Thymus (tissue), 11 donors: Measurements from ENCODE around the gene PHC1. TPM values are rescaled to one million over a fixed set of nuclear protein-coding genes. Genes with fewer than 3 reads are reported as not detected.

Source experiments
- DNase-seq, 9 donors: peaks; one replicate each; pipeline ENCODE4 v3.0.0-alpha.2; 2013; ENCODE audit warnings: low spot score in 9 of 9, low read depth in 6 of 9, missing footprints in 1 of 9
- H3K27ac ChIP-seq, 2 donors: one replicate each; pipeline ENCODE4 v1.5.1; 2013; ENCODE audit warnings: control low read depth in 1 of 2, low read depth in 1 of 2, low read length in 1 of 2, mild to moderate bottlenecking in 1 of 2, moderate library complexity in 1 of 2
- H3K27me3 ChIP-seq, 2 donors: one replicate each; pipeline ENCODE4 v1.5.1; 2013; ENCODE audit warnings: low read length in 1 of 2; ENCODE audit not compliant: control insufficient read depth in 2 of 2, insufficient read depth in 1 of 2
- H3K36me3 ChIP-seq, 2 donors: one replicate each; pipeline ENCODE4 v1.5.1; 2013; ENCODE audit warnings: low read length in 1 of 2, mild to moderate bottlenecking in 1 of 2, moderate library complexity in 1 of 2; ENCODE audit not compliant: control insufficient read depth in 2 of 2, insufficient read depth in 2 of 2
- H3K4me1 ChIP-seq, 2 donors: one replicate each; pipeline ENCODE4 v1.5.1; 2013; ENCODE audit warnings: low read length in 2 of 2; ENCODE audit not compliant: control insufficient read depth in 2 of 2, insufficient read depth in 2 of 2
- H3K4me3 ChIP-seq, 2 donors: one replicate each; pipeline ENCODE4 v1.5.1; 2013; ENCODE audit warnings: low read length in 2 of 2, control low read depth in 1 of 2, mild to moderate bottlenecking in 1 of 2
- H3K9me3 ChIP-seq, 2 donors: one replicate each; pipeline ENCODE4 v1.5.1; 2013; ENCODE audit warnings: low read length in 1 of 2, mild to moderate bottlenecking in 1 of 2; ENCODE audit not compliant: control insufficient read depth in 2 of 2, insufficient read depth in 1 of 2
- WGBS: extraction: QIAGEN DNeasy Blood & Tissue Kit; methylation state at CpG from one replicate; pipeline ENCODE4 v1.1.7; 2013; 5-methylcytosine and 5-hydroxymethylcytosine counted together
- polyA plus RNA-seq: library from polyadenylated mRNA; stranded (reverse); fragments of 200-250 nt; gene quantifications from one replicate; pipeline ENCODE4 v1.2.3, GENCODE V29; 2013
- total RNA-seq: library from RNA; stranded (reverse); fragments of 120-200 nt; gene quantifications from one replicate; pipeline ENCODE4 v1.2.4, GENCODE V29; 2013
- donor health status: healthy.

Gene PHC1
- total and polyA plus RNA-seq, 2 donors, result 21.4 to 73.2 TPM

GRCh38 chr12:8968761-8969160 is 54.5 kb downstream of the PHC1 start:
- H3K36me3 ChIP-seq, result no peaks in the 10 kb centered on the region
- peaks cover 1 to 14% of the 10 kb centered on the region in 2 donors for H3K9me3 ChIP-seq
- no peaks in the 10 kb centered on the region for H3K27me3 ChIP-seq
- H3K27ac ChIP-seq, result no peak overlapping the region
- no peak for DNase-seq
- no peak overlapping the region for H3K4me3 ChIP-seq
- no peaks in the 10 kb centered on the region for H3K4me1 ChIP-seq

- WGBS, result 84% methylated on average over 2 of the region's 2 CpGs
- peaks cover 1 to 14% of the 10 kb centered on the region in 2 donors for H3K9me3 ChIP-seq
- H3K4me3 ChIP-seq, result no peak overlapping the region
- H3K4me1 ChIP-seq, result no peaks in the 10 kb centered on the region
- no peak for DNase-seq
- H3K36me3 ChIP-seq, result no peaks in the 10 kb centered on the region
- H3K27me3 ChIP-seq, result no peaks in the 10 kb centered on the region
- H3K27ac ChIP-seq, result no peak overlapping the region
These were observed 55.6 kb downstream of the PHC1 start for GRCh38 chr12:8969861-8970411.

- Histone ChIP-seq H3K4me3 (no peak overlapping the region), H3K27ac (no peak overlapping the region), H3K36me3 (no peaks in the 10 kb centered on the region), H3K27me3 (no peaks in the 10 kb centered on the region), H3K4me1 (no peaks in the 10 kb centered on the region), H3K9me3 (peaks cover 1 to 14% of the 10 kb centered on the region in 2 donors)
- 96% methylated on average over 1 of the region's 1 CpG for WGBS
- DNase-seq, result no peak
These were observed 56.1 kb downstream of the PHC1 start for GRCh38 chr12:8970432-8970831.

GRCh38 chr12:8980137-8980536 is 65.8 kb downstream of the PHC1 start:
- Histone ChIP-seq H3K36me3 (no peaks in the 10 kb centered on the region), H3K9me3 (peaks cover 0 to 6% of the 10 kb centered on the region in 2 donors), H3K4me3 (no peak overlapping the region), H3K4me1 (no peaks in the 10 kb centered on the region), H3K27ac (no peak overlapping the region), H3K27me3 (no peaks in the 10 kb centered on the region)
- WGBS, result 98% methylated on average over 3 of the region's 3 CpGs
- no peak for DNase-seq

DNA sequence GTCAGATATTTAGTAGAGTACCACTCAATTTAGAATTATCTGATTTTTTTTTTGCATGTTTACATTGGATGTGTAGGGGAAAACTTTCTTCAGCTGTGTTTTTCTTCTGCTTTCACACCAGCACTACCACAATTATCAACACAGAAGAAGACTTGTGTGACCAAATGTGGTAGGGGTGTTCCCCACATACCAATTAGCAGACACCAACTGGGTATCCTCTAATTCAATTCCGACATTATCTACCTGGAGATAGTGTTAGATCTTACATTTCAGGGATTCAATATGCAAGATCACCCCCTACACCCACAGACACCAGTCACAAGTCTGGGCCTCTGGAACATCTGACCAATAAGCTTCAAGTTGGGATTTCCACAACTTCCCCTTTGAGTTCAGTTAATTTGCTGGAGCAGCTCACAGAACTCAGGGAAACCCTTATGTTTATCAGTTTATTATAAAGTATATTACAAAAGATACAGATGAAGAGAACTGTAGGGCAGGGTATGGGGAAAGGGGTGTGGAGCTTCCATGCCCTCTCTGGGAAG is 71.0 kb downstream of the PHC1 start:
- H3K9me3 ChIP-seq, result peaks cover 0 to 5% of the 10 kb centered on the region in 2 donors
- no peak for DNase-seq
- WGBS, result 98% methylated on average over 1 of the region's 1 CpG
- no peak overlapping the region for H3K27ac ChIP-seq
- no peaks in the 10 kb centered on the region for H3K4me1 ChIP-seq
- H3K27me3 ChIP-seq, result no peaks in the 10 kb centered on the region
- H3K36me3 ChIP-seq, result no peaks in the 10 kb centered on the region
- H3K4me3 ChIP-seq, result no peak overlapping the region

DNA sequence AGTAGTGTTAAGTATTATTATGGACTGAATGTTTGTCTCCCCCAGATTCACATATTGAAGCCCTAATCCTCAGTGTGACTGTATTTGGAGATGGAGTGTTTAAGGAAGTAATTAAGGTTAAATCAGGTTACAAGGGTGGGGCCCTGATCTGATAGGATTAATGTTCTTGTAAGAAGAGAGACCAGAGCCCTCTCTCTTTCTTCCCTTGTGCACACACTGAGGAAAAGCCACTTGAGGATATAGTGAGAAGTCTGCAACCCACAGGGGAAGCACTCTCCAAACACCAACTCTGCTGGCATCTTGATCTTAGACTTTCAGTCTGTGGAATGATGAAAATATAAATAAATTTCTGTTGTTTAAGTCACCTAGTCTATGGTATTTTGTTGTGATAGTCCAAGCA is 72.9 kb downstream of the PHC1 start:
- Histone ChIP-seq H3K36me3 (no peaks in the 10 kb centered on the region), H3K9me3 (no peaks in the 10 kb centered on the region), H3K27me3 (no peaks in the 10 kb centered on the region), H3K4me3 (no peak overlapping the region), H3K27ac (no peak overlapping the region), H3K4me1 (peaks cover 3 to 5% of the 10 kb centered on the region in 2 donors)
- DNase-seq, result no peak

- no peaks in the 10 kb centered on the region for H3K27me3 ChIP-seq
- H3K27ac ChIP-seq, result no peak overlapping the region
- no peak for DNase-seq
- peaks cover 5 to 8% of the 10 kb centered on the region in 2 donors for H3K4me1 ChIP-seq
- H3K36me3 ChIP-seq, result no peaks in the 10 kb centered on the region
- 96% methylated on average over 1 of the region's 1 CpG for WGBS
- H3K4me3 ChIP-seq, result no peak overlapping the region
- no peaks in the 10 kb centered on the region for H3K9me3 ChIP-seq
These were observed 73.4 kb downstream of the PHC1 start for GRCh38 chr12:8987685-8988084.

DNA sequence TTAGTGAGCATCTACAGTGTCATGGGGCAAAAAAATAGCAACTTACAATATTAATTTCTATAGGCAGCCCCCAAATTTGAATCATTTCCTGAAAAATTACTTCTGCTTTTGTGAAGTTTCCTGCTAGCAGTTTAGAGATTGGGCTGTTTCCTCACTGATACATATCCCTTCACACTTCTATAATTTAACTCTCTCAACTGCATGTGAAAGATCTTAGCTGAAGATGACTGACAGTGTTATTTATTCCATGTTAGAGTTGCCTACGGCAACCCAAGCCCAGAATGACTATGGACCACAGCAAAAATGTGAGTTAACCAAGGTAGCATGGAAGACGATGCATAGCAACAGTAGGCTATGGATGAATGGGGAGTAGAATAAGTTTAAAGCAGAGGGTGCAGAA is 75.1 kb downstream of the PHC1 start, which contains the start of gene KLRG1:
KLRG1 (plus strand) TSS at position 134 of the 400 bp plus-strand sequence; CDS start at position 224, 90 bp downstream.
- no peaks in the 10 kb centered on the region for H3K9me3 ChIP-seq
- peaks cover 5 to 8% of the 10 kb centered on the region in 2 donors for H3K4me1 ChIP-seq
- no peaks in the 10 kb centered on the region for H3K27me3 ChIP-seq
- H3K4me3 ChIP-seq, result no peak within 1 kb of the TSS
- 17% methylated on average over 2 of the region's 2 CpGs for WGBS
- DNase-seq, result no peak
- no peak within 1 kb of the TSS for H3K27ac ChIP-seq
- no peaks in the 10 kb centered on the region for H3K36me3 ChIP-seq
